HEK293 (cell line): ENCODE results near the gene GNG3.
A peak's percentile ranks its signal among the peaks of the same experiment; 100 is the strongest.

Experiments
- HOXC10 ChIP-seq: sonication (generic); formaldehyde crosslinking; IDR thresholded peaks from 2 replicates; pipeline ENCODE4 v1.8.1; 2023; ENCODE audit warnings: mild to moderate bottlenecking, missing genetic modification reagents
- KLF7 ChIP-seq: fragments of 450-650 bp; formaldehyde crosslinking; IDR thresholded peaks from 2 replicates; pipeline ENCODE4 v1.5.1; 2016; ENCODE audit warnings: missing biosample characterization, missing genetic modification characterization, borderline replicate concordance
- ZBTB20 ChIP-seq: fragments of 450-650 bp; formaldehyde crosslinking; IDR thresholded peaks from 2 replicates; pipeline ENCODE4 v1.5.1; 2016; ENCODE audit warnings: missing biosample characterization, missing genetic modification characterization
- ZEB2 ChIP-seq: fragments of 450-650 bp; formaldehyde crosslinking; IDR thresholded peaks from 2 replicates; pipeline ENCODE4 v1.5.1; 2016; ENCODE audit warnings: missing biosample characterization, missing genetic modification characterization
- ZNF121 ChIP-seq: fragments of 450-650 bp; formaldehyde crosslinking; IDR thresholded peaks from 2 replicates; pipeline ENCODE4 v1.5.1; 2016; ENCODE audit warnings: missing biosample characterization, missing genetic modification characterization
- ZNF132 ChIP-seq: fragments of 450-650 bp; formaldehyde crosslinking; IDR thresholded peaks from 2 replicates; pipeline ENCODE4 v1.5.1; 2017; ENCODE audit warnings: missing biosample characterization, missing genetic modification characterization, borderline replicate concordance
- ZNF138 ChIP-seq: fragments of 450-650 bp; formaldehyde crosslinking; IDR thresholded peaks from 2 replicates; pipeline ENCODE4 v1.5.1; 2016; ENCODE audit warnings: missing biosample characterization, missing genetic modification characterization, borderline replicate concordance
- ZNF292 ChIP-seq: fragments of 450-650 bp; formaldehyde crosslinking; IDR thresholded peaks from 2 replicates; pipeline ENCODE4 v1.5.1; 2016; ENCODE audit warnings: low read depth, missing biosample characterization, missing genetic modification characterization, borderline replicate concordance
- ZNF302 ChIP-seq: fragments of 450-650 bp; formaldehyde crosslinking; IDR thresholded peaks from 2 replicates; pipeline ENCODE4 v1.5.1; 2016; ENCODE audit warnings: missing biosample characterization, missing genetic modification characterization, low read depth
- ZNF555 ChIP-seq: fragments of 450-650 bp; formaldehyde crosslinking; conservative IDR thresholded peaks from 2 replicates; pipeline ENCODE4 v1.5.1; 2017; ENCODE audit warnings: missing biosample characterization, mild to moderate bottlenecking, missing genetic modification characterization, inconsistent platforms
- ZNF558 ChIP-seq: fragments of 450-650 bp; formaldehyde crosslinking; IDR thresholded peaks from 2 replicates; pipeline ENCODE4 v1.5.1; 2016; ENCODE audit warnings: missing biosample characterization, missing genetic modification characterization
- ZNF624 ChIP-seq: fragments of 450-650 bp; formaldehyde crosslinking; IDR thresholded peaks from 2 replicates; pipeline ENCODE4 v1.5.1; 2017; ENCODE audit warnings: missing biosample characterization, missing genetic modification characterization
- ZNF707 ChIP-seq: fragments of 450-650 bp; formaldehyde crosslinking; IDR thresholded peaks from 2 replicates; pipeline ENCODE4 v1.5.1; 2016; ENCODE audit warnings: missing biosample characterization, missing genetic modification characterization
- ZNF776 ChIP-seq: fragments of 450-650 bp; formaldehyde crosslinking; IDR thresholded peaks from 2 replicates; pipeline ENCODE4 v1.5.0; 2017; ENCODE audit warnings: missing biosample characterization, missing genetic modification characterization, borderline replicate concordance
- ZNF777 ChIP-seq: fragments of 450-650 bp; formaldehyde crosslinking; IDR thresholded peaks from 2 replicates; pipeline ENCODE4 v1.5.1; 2017; ENCODE audit warnings: missing biosample characterization, missing genetic modification characterization, borderline replicate concordance
- ZNF791 ChIP-seq: fragments of 450-650 bp; formaldehyde crosslinking; IDR thresholded peaks from 2 replicates; pipeline ENCODE4 v1.5.1; 2016; ENCODE audit warnings: missing biosample characterization, missing genetic modification characterization
- TF ChIP-seq, protein P1 (sequence below): fragments of 450-650 bp; formaldehyde crosslinking; IDR thresholded peaks from 2 replicates; pipeline ENCODE4 v1.5.1; 2016; ENCODE audit warnings: missing biosample characterization, missing genetic modification characterization, borderline replicate concordance
- TF ChIP-seq, protein P2 (sequence below): fragments of 450-650 bp; formaldehyde crosslinking; conservative IDR thresholded peaks from 2 replicates; pipeline ENCODE4 v1.5.1; 2016; ENCODE audit warnings: low read depth, missing biosample characterization, missing genetic modification characterization
- TF ChIP-seq, protein P3 (sequence below): fragments of 450-650 bp; formaldehyde crosslinking; IDR thresholded peaks from 2 replicates; pipeline ENCODE4 v1.5.1; 2016; ENCODE audit warnings: missing biosample characterization, missing genetic modification characterization
- TF ChIP-seq, protein P4 (sequence below): fragments of 450-650 bp; formaldehyde crosslinking; IDR thresholded peaks from 2 replicates; pipeline ENCODE4 v1.5.1; 2016; ENCODE audit warnings: missing biosample characterization, missing genetic modification characterization
- TF ChIP-seq, protein P5 (sequence below): fragments of 450-650 bp; formaldehyde crosslinking; IDR thresholded peaks from 2 replicates; pipeline ENCODE4 v1.5.1; 2016; ENCODE audit warnings: missing biosample characterization, missing genetic modification characterization, low read depth

GNG3 gene

GRCh38 chr11:62678770-62679696 is 28.4 kb upstream of the GNG3 start, which contains the start of gene UBXN1 (continued):
- TF ChIP-seq, protein P1, sequence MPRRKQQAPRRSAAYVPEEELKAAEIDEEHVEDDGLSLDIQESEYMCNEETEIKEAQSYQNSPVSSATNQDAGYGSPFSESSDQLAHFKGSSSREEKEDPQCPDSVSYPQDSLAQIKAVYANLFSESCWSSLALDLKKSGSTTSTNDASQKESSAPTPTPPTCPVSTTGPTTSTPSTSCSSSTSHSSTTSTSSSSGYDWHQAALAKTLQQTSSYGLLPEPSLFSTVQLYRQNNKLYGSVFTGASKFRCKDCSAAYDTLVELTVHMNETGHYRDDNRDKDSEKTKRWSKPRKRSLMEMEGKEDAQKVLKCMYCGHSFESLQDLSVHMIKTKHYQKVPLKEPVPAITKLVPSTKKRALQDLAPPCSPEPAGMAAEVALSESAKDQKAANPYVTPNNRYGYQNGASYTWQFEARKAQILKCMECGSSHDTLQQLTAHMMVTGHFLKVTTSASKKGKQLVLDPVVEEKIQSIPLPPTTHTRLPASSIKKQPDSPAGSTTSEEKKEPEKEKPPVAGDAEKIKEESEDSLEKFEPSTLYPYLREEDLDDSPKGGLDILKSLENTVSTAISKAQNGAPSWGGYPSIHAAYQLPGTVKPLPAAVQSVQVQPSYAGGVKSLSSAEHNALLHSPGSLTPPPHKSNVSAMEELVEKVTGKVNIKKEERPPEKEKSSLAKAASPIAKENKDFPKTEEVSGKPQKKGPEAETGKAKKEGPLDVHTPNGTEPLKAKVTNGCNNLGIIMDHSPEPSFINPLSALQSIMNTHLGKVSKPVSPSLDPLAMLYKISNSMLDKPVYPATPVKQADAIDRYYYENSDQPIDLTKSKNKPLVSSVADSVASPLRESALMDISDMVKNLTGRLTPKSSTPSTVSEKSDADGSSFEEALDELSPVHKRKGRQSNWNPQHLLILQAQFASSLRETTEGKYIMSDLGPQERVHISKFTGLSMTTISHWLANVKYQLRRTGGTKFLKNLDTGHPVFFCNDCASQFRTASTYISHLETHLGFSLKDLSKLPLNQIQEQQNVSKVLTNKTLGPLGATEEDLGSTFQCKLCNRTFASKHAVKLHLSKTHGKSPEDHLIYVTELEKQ: no peak
- no peak for TF ChIP-seq ZNF132 (tag by site-specific recombination)
- TF ChIP-seq ZNF776 (tag by site-specific recombination): peak; percentile 100
- TF ChIP-seq, protein P2, sequence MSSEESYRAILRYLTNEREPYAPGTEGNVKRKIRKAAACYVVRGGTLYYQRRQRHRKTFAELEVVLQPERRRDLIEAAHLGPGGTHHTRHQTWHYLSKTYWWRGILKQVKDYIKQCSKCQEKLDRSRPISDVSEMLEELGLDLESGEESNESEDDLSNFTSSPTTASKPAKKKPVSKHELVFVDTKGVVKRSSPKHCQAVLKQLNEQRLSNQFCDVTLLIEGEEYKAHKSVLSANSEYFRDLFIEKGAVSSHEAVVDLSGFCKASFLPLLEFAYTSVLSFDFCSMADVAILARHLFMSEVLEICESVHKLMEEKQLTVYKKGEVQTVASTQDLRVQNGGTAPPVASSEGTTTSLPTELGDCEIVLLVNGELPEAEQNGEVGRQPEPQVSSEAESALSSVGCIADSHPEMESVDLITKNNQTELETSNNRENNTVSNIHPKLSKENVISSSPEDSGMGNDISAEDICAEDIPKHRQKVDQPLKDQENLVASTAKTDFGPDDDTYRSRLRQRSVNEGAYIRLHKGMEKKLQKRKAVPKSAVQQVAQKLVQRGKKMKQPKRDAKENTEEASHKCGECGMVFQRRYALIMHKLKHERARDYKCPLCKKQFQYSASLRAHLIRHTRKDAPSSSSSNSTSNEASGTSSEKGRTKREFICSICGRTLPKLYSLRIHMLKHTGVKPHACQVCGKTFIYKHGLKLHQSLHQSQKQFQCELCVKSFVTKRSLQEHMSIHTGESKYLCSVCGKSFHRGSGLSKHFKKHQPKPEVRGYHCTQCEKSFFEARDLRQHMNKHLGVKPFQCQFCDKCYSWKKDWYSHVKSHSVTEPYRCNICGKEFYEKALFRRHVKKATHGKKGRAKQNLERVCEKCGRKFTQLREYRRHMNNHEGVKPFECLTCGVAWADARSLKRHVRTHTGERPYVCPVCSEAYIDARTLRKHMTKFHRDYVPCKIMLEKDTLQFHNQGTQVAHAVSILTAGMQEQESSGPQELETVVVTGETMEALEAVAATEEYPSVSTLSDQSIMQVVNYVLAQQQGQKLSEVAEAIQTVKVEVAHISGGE: peak; percentile 94
- no peak for TF ChIP-seq ZNF791 (tag by site-specific recombination)
- peak; percentile 56; the same call in 1 of the 2 replicates for TF ChIP-seq ZEB2 (tag by site-specific recombination)
- TF ChIP-seq ZNF558: no peak
- TF ChIP-seq ZNF777: peak; percentile 54; the same call in 1 of the 2 replicates
- TF ChIP-seq ZNF555 (tag by site-specific recombination): no peak
- TF ChIP-seq, protein P3, sequence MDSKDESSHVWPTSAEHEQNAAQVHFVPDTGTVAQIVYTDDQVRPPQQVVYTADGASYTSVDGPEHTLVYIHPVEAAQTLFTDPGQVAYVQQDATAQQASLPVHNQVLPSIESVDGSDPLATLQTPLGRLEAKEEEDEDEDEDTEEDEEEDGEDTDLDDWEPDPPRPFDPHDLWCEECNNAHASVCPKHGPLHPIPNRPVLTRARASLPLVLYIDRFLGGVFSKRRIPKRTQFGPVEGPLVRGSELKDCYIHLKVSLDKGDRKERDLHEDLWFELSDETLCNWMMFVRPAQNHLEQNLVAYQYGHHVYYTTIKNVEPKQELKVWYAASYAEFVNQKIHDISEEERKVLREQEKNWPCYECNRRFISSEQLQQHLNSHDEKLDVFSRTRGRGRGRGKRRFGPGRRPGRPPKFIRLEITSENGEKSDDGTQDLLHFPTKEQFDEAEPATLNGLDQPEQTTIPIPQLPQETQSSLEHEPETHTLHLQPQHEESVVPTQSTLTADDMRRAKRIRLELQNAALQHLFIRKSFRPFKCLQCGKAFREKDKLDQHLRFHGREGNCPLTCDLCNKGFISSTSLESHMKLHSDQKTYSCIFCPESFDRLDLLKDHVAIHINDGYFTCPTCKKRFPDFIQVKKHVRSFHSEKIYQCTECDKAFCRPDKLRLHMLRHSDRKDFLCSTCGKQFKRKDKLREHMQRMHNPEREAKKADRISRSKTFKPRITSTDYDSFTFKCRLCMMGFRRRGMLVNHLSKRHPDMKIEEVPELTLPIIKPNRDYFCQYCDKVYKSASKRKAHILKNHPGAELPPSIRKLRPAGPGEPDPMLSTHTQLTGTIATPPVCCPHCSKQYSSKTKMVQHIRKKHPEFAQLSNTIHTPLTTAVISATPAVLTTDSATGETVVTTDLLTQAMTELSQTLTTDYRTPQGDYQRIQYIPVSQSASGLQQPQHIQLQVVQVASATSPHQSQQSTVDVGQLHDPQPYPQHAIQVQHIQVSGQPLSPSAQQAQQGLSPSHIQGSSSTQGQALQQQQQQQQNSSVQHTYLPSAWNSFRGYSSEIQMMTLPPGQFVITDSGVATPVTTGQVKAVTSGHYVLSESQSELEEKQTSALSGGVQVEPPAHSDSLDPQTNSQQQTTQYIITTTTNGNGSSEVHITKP: peak; percentile 56
- TF ChIP-seq ZNF302 (tag by site-specific recombination): no peak
- no peak for TF ChIP-seq ZNF624 (tag by site-specific recombination)
- TF ChIP-seq ZNF121 (tag by site-specific recombination): no peak
- no peak for TF ChIP-seq ZNF138 (tag by site-specific recombination)
- TF ChIP-seq ZNF707 (tag by site-specific recombination): no peak
- no peak for TF ChIP-seq ZNF292 (tag by site-specific recombination)
- TF ChIP-seq, protein P4, sequence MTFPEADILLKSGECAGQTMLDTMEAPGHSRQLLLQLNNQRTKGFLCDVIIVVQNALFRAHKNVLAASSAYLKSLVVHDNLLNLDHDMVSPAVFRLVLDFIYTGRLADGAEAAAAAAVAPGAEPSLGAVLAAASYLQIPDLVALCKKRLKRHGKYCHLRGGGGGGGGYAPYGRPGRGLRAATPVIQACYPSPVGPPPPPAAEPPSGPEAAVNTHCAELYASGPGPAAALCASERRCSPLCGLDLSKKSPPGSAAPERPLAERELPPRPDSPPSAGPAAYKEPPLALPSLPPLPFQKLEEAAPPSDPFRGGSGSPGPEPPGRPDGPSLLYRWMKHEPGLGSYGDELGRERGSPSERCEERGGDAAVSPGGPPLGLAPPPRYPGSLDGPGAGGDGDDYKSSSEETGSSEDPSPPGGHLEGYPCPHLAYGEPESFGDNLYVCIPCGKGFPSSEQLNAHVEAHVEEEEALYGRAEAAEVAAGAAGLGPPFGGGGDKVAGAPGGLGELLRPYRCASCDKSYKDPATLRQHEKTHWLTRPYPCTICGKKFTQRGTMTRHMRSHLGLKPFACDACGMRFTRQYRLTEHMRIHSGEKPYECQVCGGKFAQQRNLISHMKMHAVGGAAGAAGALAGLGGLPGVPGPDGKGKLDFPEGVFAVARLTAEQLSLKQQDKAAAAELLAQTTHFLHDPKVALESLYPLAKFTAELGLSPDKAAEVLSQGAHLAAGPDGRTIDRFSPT (tag by site-specific recombination): peak; percentile 83
- TF ChIP-seq HOXC10: no peak
- TF ChIP-seq ZBTB20 (tag by site-specific recombination): peak; percentile 26; the same call in 1 of the 2 replicates
- TF ChIP-seq, protein P5, sequence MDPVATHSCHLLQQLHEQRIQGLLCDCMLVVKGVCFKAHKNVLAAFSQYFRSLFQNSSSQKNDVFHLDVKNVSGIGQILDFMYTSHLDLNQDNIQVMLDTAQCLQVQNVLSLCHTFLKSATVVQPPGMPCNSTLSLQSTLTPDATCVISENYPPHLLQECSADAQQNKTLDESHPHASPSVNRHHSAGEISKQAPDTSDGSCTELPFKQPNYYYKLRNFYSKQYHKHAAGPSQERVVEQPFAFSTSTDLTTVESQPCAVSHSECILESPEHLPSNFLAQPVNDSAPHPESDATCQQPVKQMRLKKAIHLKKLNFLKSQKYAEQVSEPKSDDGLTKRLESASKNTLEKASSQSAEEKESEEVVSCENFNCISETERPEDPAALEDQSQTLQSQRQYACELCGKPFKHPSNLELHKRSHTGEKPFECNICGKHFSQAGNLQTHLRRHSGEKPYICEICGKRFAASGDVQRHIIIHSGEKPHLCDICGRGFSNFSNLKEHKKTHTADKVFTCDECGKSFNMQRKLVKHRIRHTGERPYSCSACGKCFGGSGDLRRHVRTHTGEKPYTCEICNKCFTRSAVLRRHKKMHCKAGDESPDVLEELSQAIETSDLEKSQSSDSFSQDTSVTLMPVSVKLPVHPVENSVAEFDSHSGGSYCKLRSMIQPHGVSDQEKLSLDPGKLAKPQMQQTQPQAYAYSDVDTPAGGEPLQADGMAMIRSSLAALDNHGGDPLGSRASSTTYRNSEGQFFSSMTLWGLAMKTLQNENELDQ (tag by site-specific recombination): no peak
- no peak for TF ChIP-seq KLF7 (tag by site-specific recombination)
